ENCODE results near the gene RWDD3. TPM values are rescaled to one million over a fixed set of nuclear protein-coding genes. Genes with fewer than 3 reads are reported as not detected.

RWDD3 gene
- polyA plus RNA-seq, 2 of the 4 experiments (the other 2 are of a cell fraction), result 17.1 to 22.1 TPM

DNA sequence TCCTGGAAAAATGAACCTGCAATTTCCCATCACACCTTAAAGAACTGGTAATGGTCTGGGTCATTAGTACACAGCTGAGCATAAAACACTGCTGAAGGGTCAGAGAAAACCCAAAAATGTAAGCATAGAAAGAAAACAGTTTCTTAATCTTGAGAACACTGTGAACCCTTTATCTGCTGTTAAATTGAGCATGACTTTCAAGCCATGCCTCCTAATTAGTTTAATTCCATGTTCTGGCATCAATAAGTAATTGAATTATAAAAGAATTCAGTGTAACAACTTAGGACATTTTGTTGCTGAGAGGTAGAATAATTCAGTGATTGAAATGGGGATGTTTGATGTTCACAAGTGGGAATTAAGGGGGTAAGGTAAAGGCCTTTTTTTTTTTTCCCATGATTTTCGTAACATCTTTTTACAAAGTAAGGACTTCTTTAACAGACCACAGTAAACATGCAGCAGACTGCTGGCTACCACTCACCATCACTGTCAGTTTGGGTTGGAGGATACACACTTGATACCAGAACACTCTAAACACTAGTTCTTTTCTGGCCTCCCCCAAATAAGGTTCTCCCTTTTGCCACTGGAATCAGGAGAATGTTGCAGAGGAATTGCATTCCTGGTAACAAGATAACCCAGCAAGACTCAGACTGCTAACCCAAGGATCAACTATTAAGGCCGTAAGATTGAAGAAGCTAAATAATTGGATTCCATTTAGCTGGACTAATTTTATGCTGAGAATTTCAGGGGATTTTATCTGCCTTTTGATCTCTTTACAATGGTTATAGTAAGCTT is 3.0 kb downstream of the RWDD3 start:
- FAIRE-seq, result no peak
- no peak for TF ChIP-seq EP300 (IDR thresholded peaks at IDR 0.05)
- TF ChIP-seq POLR2AphosphoS2 (conservative IDR thresholded peaks at IDR 0.05; ENCODE audit: low read length), result no peak
- TF ChIP-seq, protein P1, sequence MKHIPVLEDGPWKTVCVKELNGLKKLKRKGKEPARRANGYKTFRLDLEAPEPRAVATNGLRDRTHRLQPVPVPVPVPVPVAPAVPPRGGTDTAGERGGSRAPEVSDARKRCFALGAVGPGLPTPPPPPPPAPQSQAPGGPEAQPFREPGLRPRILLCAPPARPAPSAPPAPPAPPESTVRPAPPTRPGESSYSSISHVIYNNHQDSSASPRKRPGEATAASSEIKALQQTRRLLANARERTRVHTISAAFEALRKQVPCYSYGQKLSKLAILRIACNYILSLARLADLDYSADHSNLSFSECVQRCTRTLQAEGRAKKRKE (CRISPR knock-in tag; IDR thresholded peaks at IDR 0.05; ENCODE audit: low read depth), result no peak
- no peak for TF ChIP-seq ZNF302 (CRISPR knock-in tag; IDR thresholded peaks at IDR 0.05)
- TF ChIP-seq RAD21 (conservative IDR thresholded peaks at IDR 0.05 in 1 of 2, IDR thresholded peaks at IDR 0.05 in 1 of 2), result no peak
- no peak for TF ChIP-seq CHD2 (IDR thresholded peaks at IDR 0.05; ENCODE audit: low read length, partially characterized antibody)
- TF ChIP-seq, protein P2, sequence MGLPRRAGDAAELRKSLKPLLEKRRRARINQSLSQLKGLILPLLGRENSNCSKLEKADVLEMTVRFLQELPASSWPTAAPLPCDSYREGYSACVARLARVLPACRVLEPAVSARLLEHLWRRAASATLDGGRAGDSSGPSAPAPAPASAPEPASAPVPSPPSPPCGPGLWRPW (IDR thresholded peaks at IDR 0.05), result no peak
- no peak for TF ChIP-seq NFE2L2 (conservative IDR thresholded peaks at IDR 0.05; ENCODE audit: low read length)
- no peak for TF ChIP-seq EHMT2 (IDR thresholded peaks at IDR 0.05; ENCODE audit: low read depth)
- TF ChIP-seq TFCP2L1 (CRISPR knock-in tag; IDR thresholded peaks at IDR 0.05), result no peak
- TF ChIP-seq PHF8 (IDR thresholded peaks at IDR 0.05; ENCODE audit: borderline replicate concordance, low read depth), result no peak
- no peak for TF ChIP-seq CBX2 (IDR thresholded peaks at IDR 0.05; ENCODE audit: borderline replicate concordance, low read depth)
- TF ChIP-seq ZC3H11A (IDR thresholded peaks at IDR 0.05), result no peak
- TF ChIP-seq, protein P3, sequence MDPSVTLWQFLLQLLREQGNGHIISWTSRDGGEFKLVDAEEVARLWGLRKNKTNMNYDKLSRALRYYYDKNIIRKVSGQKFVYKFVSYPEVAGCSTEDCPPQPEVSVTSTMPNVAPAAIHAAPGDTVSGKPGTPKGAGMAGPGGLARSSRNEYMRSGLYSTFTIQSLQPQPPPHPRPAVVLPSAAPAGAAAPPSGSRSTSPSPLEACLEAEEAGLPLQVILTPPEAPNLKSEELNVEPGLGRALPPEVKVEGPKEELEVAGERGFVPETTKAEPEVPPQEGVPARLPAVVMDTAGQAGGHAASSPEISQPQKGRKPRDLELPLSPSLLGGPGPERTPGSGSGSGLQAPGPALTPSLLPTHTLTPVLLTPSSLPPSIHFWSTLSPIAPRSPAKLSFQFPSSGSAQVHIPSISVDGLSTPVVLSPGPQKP (IDR thresholded peaks at IDR 0.05; ENCODE audit: low read depth, low read length), result no peak
- TF ChIP-seq, protein P4, sequence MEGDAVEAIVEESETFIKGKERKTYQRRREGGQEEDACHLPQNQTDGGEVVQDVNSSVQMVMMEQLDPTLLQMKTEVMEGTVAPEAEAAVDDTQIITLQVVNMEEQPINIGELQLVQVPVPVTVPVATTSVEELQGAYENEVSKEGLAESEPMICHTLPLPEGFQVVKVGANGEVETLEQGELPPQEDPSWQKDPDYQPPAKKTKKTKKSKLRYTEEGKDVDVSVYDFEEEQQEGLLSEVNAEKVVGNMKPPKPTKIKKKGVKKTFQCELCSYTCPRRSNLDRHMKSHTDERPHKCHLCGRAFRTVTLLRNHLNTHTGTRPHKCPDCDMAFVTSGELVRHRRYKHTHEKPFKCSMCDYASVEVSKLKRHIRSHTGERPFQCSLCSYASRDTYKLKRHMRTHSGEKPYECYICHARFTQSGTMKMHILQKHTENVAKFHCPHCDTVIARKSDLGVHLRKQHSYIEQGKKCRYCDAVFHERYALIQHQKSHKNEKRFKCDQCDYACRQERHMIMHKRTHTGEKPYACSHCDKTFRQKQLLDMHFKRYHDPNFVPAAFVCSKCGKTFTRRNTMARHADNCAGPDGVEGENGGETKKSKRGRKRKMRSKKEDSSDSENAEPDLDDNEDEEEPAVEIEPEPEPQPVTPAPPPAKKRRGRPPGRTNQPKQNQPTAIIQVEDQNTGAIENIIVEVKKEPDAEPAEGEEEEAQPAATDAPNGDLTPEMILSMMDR (IDR thresholded peaks at IDR 0.05), result no peak
- TF ChIP-seq JUN (IDR thresholded peaks at IDR 0.05), result no peak
- TF ChIP-seq, protein P5, sequence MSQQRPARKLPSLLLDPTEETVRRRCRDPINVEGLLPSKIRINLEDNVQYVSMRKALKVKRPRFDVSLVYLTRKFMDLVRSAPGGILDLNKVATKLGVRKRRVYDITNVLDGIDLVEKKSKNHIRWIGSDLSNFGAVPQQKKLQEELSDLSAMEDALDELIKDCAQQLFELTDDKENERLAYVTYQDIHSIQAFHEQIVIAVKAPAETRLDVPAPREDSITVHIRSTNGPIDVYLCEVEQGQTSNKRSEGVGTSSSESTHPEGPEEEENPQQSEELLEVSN (IDR thresholded peaks at IDR 0.05; ENCODE audit: borderline replicate concordance, low read depth), result no peak
- TF ChIP-seq, protein P6, sequence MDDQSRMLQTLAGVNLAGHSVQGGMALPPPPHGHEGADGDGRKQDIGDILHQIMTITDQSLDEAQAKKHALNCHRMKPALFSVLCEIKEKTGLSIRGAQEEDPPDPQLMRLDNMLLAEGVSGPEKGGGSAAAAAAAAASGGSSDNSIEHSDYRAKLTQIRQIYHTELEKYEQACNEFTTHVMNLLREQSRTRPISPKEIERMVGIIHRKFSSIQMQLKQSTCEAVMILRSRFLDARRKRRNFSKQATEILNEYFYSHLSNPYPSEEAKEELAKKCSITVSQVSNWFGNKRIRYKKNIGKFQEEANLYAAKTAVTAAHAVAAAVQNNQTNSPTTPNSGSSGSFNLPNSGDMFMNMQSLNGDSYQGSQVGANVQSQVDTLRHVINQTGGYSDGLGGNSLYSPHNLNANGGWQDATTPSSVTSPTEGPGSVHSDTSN (IDR thresholded peaks at IDR 0.05), result no peak
- no peak for TF ChIP-seq HEYL (CRISPR knock-in tag; IDR thresholded peaks at IDR 0.05)
- TF ChIP-seq ESRRA (IDR thresholded peaks at IDR 0.05; ENCODE audit: borderline replicate concordance, low read length), result no peak
- CTCF ChIA-PET, result interaction anchor here (0.5 kb wide), 1 partner anchor 384 kb away, joined by 3 read pairs; no protein-coding TSS in a partner anchor
- peaks cover 12% of the 10 kb centered on the region for H3K4me1 ChIP-seq
- H3K4me2 ChIP-seq, result no peak overlapping the region
- no peak for ATAC-seq
- WGBS (ENCODE audit: missing lambda C conversion rate), result 83% methylated on average over 2 of the region's 2 CpGs
- POLR2A ChIA-PET, result no interaction called here
- no peak for DNase-seq (ENCODE audit: low read depth in 1 of 2, low spot score in 1 of 2)
- H3K4me3 ChIP-seq, result no peak overlapping the region
- no peak overlapping the region for H3K27ac ChIP-seq
- peaks cover 5% of the 10 kb centered on the region; the same call in 2 of the 3 replicates for H3K9me3 ChIP-seq
